CD8-positive, alpha-beta memory T cell (primary cell): ENCODE measurements around the gene EPYC. TPM values are rescaled to one million over a fixed set of nuclear protein-coding genes. Genes with fewer than 3 reads are reported as not detected.

Experiments used
- CTCF ChIA-PET: fragments of 350-600 bp; sonication (Branson Sonifier 250); formaldehyde crosslinking; loops from one replicate; lab custom pipeline; 2021; ENCODE audit warnings: antibody characterized with exemption; lab: Charles Lee
- POLR2A ChIA-PET: fragments of 350-600 bp; sonication (Branson Sonifier 250); formaldehyde crosslinking; loops from one replicate; lab custom pipeline; 2021; ENCODE audit warnings: antibody characterized with exemption; lab: Charles Lee
- DNase-seq, 5 donors: peaks; one replicate each; pipeline versions ENCODE4 v3.0.0 to v3.0.0-alpha.2; 2020 to 2022; ENCODE audit warnings: mixed read lengths in 1 of 5
- H3K27ac ChIP-seq: one replicate; pipeline ENCODE4 v1.7.0; 2013; ENCODE audit warnings: low read depth, mild to moderate bottlenecking, low read length, moderate library complexity
- H3K27me3 ChIP-seq: 2 replicates; pipeline ENCODE4 v1.7.0; 2013; ENCODE audit warnings: low read length, mild to moderate bottlenecking; ENCODE audit not compliant: insufficient read depth, poor library complexity, severe bottlenecking
- H3K36me3 ChIP-seq: 2 replicates; pipeline ENCODE4 v1.7.0; 2013; ENCODE audit warnings: mild to moderate bottlenecking, low read length, moderate library complexity; ENCODE audit not compliant: insufficient read depth
- H3K4me1 ChIP-seq: 2 replicates; pipeline ENCODE4 v1.7.0; 2013; ENCODE audit warnings: mild to moderate bottlenecking, low read length, moderate library complexity; ENCODE audit not compliant: insufficient read depth
- H3K4me3 ChIP-seq: 2 replicates; pipeline ENCODE4 v1.7.0; 2013; ENCODE audit warnings: mild to moderate bottlenecking, low read length
- H3K9me3 ChIP-seq: 2 replicates; pipeline ENCODE4 v1.7.0; 2013; ENCODE audit warnings: mild to moderate bottlenecking, low read length
- H3K27ac Mint-ChIP-seq, 8 donors: one replicate each; pipeline ENCODE4 v1.8.0; 2020 to 2021; ENCODE audit warnings: mixed read lengths in 8 of 8, mild to moderate bottlenecking in 6 of 8, inconsistent platforms in 3 of 8, moderate library complexity in 3 of 8
- H3K27me3 Mint-ChIP-seq, 2 donors: one replicate each; pipeline ENCODE4 v1.8.0; 2020 to 2021; ENCODE audit warnings: mixed read lengths in 2 of 2, mild to moderate bottlenecking in 1 of 2, moderate library complexity in 1 of 2
- H3K36me3 Mint-ChIP-seq, 3 donors: one replicate each; pipeline ENCODE4 v1.8.0; 2020 to 2021; ENCODE audit warnings: mixed read lengths in 3 of 3, inconsistent platforms in 1 of 3, mild to moderate bottlenecking in 1 of 3
- H3K4me1 Mint-ChIP-seq, 3 donors: one replicate each; pipeline ENCODE4 v1.8.0; 2020 to 2021; ENCODE audit warnings: mixed read lengths in 3 of 3, inconsistent platforms in 1 of 3, mild to moderate bottlenecking in 1 of 3
- H3K4me3 Mint-ChIP-seq, 7 donors: one replicate each; pipeline ENCODE4 v1.8.0; 2020 to 2021; ENCODE audit warnings: mixed read lengths in 7 of 7, mild to moderate bottlenecking in 6 of 7, moderate library complexity in 4 of 7, inconsistent platforms in 2 of 7
- H3K9me3 Mint-ChIP-seq, 5 donors: one replicate each; pipeline ENCODE4 v1.8.0; 2020 to 2022; ENCODE audit warnings: mixed read lengths in 5 of 5, mild to moderate bottlenecking in 3 of 5, moderate library complexity in 2 of 5, inconsistent platforms in 1 of 5
- polyA plus RNA-seq: library from polyadenylated mRNA; unstranded; fragments of 300-500 nt; fragmentation: Illumina TruSeq; gene quantifications from one replicate; pipeline ENCODE4 v1.2.3, GENCODE V29; 2021
- total RNA-seq, 2 experiments: library from RNA; stranded (reverse); gene quantifications; one replicate each; pipeline ENCODE4 v1.2.3, GENCODE V29; 2021

Gene EPYC, protein sequence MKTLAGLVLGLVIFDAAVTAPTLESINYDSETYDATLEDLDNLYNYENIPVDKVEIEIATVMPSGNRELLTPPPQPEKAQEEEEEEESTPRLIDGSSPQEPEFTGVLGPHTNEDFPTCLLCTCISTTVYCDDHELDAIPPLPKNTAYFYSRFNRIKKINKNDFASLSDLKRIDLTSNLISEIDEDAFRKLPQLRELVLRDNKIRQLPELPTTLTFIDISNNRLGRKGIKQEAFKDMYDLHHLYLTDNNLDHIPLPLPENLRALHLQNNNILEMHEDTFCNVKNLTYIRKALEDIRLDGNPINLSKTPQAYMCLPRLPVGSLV
- total RNA-seq, result not detected
- polyA plus RNA-seq, result not detected

GRCh38 chr12:91004872-91005271 is at the start of gene EPYC:
TSS of gene EPYC (minus strand) at chr12:91004972. CDS start at chr12:91002565, 2,407 bp downstream.
- H3K4me3 Mint-ChIP-seq, result no peak within 1 kb of the TSS
- Histone ChIP-seq H3K4me1 (no peaks in the 10 kb centered on the region), H3K27ac (no peak within 1 kb of the TSS), H3K4me3 (no peak within 1 kb of the TSS), H3K9me3 (no peaks in the 10 kb centered on the region), H3K36me3 (no peaks in the 10 kb centered on the region), H3K27me3 (no peaks in the 10 kb centered on the region)
- no peaks in the 10 kb centered on the region for H3K36me3 Mint-ChIP-seq
- H3K27me3 Mint-ChIP-seq, result no peaks in the 10 kb centered on the region
- no peak for DNase-seq
- peaks cover 0 to 10% (median 0%) of the 10 kb centered on the region in 3 donors for H3K4me1 Mint-ChIP-seq
- H3K9me3 Mint-ChIP-seq, result no peaks in the 10 kb centered on the region
- H3K27ac Mint-ChIP-seq, result no peak within 1 kb of the TSS
- ChIA-PET CTCF (no interaction called here), POLR2A (no interaction called here)

- H3K27me3 Mint-ChIP-seq, result no peaks in the 10 kb centered on the region
Measured at GRCh38 chr12:91053951-91054715, 49.4 kb upstream of the EPYC start.

DNA sequence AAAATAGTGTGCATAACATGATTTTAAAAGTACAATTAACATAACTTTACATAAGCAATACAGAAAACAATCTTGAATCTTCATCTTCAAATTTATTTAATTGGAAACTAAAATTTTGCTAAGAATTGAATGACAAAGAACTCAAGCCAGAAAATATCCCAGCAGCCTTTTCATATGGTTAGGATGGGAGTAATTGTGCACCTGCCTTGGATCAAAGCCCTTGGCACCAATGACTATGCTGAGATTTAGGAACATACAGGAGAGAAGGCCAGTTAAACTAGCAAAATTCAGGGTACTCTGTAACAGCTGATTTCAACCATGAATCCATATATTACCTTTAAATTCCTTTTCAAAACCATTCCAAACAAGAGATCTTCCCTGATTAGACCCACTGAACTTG is 47.3 kb upstream of the EPYC start:
- H3K9me3 ChIP-seq, result no peaks in the 10 kb centered on the region
- ChIA-PET POLR2A (no interaction called here), CTCF (no interaction called here)
- no peaks in the 10 kb centered on the region for H3K36me3 ChIP-seq
- Mint-ChIP-seq H3K36me3 (no peaks in the 10 kb centered on the region), H3K27me3 (no peaks in the 10 kb centered on the region), H3K27ac (no peak overlapping the region), H3K9me3 (peaks cover 0 to 4% (median 0%) of the 10 kb centered on the region in 5 donors), H3K4me3 (no peak overlapping the region), H3K4me1 (no peaks in the 10 kb centered on the region)
- no peak for DNase-seq
- no peaks in the 10 kb centered on the region for H3K4me1 ChIP-seq
- H3K27me3 ChIP-seq, result no peaks in the 10 kb centered on the region
- H3K4me3 ChIP-seq, result no peak overlapping the region
- no peak overlapping the region for H3K27ac ChIP-seq

More at GRCh38 chr12:91053951-91054715, 49.4 kb upstream of the EPYC start:
- Histone ChIP-seq H3K27ac (no peak overlapping the region), H3K4me3 (no peak overlapping the region), H3K27me3 (no peaks in the 10 kb centered on the region), H3K4me1 (no peaks in the 10 kb centered on the region), H3K36me3 (no peaks in the 10 kb centered on the region), H3K9me3 (no peaks in the 10 kb centered on the region)
- ChIA-PET CTCF (no interaction called here), POLR2A (no interaction called here)
- Mint-ChIP-seq H3K9me3 (peaks cover 0 to 4% (median 0%) of the 10 kb centered on the region in 5 donors), H3K27ac (no peak overlapping the region), H3K4me1 (no peaks in the 10 kb centered on the region), H3K4me3 (no peak overlapping the region), H3K36me3 (no peaks in the 10 kb centered on the region)
- no peak for DNase-seq

DNA sequence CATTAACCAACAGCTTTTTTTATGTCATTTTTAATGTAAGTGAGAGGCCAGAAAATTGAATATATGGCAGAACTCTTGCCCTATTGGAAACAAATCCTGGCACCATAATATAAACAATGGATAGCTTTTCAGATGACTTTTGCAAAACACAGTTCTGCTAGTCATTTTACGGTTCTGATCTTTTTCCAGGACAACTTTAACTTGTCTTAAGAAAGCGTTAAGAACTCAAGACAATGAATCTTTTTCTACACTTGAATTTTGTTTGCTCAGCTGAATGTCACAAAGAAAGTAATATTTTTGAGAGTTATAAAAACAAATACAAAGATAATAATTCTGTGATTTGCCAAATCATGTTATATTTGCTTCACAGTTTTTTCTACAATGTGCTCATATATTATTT is 39.8 kb upstream of the EPYC start:
- H3K9me3 Mint-ChIP-seq, result no peaks in the 10 kb centered on the region
- POLR2A ChIA-PET, result no interaction called here

DNA sequence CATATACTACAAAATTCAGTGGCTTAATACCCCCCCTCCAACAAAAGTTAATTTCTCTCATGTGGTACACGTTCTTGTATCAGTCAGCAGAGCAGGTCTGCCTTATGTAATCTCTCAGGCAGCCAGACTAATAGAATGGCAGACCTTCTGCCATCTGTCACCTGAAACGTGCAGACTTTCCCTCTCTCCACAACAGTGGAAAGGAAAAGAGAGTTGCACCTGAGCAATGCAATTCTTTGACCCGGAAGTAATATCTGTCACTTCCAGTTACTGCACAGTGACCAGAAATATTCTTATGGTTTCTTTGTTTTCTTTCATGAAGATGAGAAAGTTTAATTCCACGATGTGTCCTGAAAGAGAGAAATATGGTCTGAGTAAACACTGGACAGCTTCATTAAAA is 38.6 kb upstream of the EPYC start:
- Histone ChIP-seq H3K27me3 (no peaks in the 10 kb centered on the region), H3K9me3 (no peaks in the 10 kb centered on the region), H3K27ac (no peak overlapping the region), H3K4me1 (no peaks in the 10 kb centered on the region), H3K36me3 (no peaks in the 10 kb centered on the region), H3K4me3 (no peak overlapping the region)
- H3K4me3 Mint-ChIP-seq, result no peak overlapping the region
- H3K4me1 Mint-ChIP-seq, result no peaks in the 10 kb centered on the region
- ChIA-PET POLR2A (no interaction called here), CTCF (no interaction called here)
- no peak for DNase-seq
- H3K36me3 Mint-ChIP-seq, result no peaks in the 10 kb centered on the region
- H3K27me3 Mint-ChIP-seq, result no peaks in the 10 kb centered on the region
- no peak overlapping the region for H3K27ac Mint-ChIP-seq
- no peaks in the 10 kb centered on the region for H3K9me3 Mint-ChIP-seq

More for the DNA sequence above, 39.8 kb upstream of the EPYC start:
- H3K36me3 Mint-ChIP-seq, result no peaks in the 10 kb centered on the region
- no peaks in the 10 kb centered on the region for H3K4me1 Mint-ChIP-seq
- H3K9me3 ChIP-seq, result no peaks in the 10 kb centered on the region
- H3K4me3 Mint-ChIP-seq, result no peak overlapping the region
- CTCF ChIA-PET, result no interaction called here
- H3K27ac ChIP-seq, result no peak overlapping the region
- H3K27me3 ChIP-seq, result no peaks in the 10 kb centered on the region
- DNase-seq, result no peak
- H3K27me3 Mint-ChIP-seq, result no peaks in the 10 kb centered on the region
- H3K4me3 ChIP-seq, result no peak overlapping the region
- no peaks in the 10 kb centered on the region for H3K36me3 ChIP-seq
- H3K4me1 ChIP-seq, result no peaks in the 10 kb centered on the region
- H3K27ac Mint-ChIP-seq, result no peak overlapping the region

DNA sequence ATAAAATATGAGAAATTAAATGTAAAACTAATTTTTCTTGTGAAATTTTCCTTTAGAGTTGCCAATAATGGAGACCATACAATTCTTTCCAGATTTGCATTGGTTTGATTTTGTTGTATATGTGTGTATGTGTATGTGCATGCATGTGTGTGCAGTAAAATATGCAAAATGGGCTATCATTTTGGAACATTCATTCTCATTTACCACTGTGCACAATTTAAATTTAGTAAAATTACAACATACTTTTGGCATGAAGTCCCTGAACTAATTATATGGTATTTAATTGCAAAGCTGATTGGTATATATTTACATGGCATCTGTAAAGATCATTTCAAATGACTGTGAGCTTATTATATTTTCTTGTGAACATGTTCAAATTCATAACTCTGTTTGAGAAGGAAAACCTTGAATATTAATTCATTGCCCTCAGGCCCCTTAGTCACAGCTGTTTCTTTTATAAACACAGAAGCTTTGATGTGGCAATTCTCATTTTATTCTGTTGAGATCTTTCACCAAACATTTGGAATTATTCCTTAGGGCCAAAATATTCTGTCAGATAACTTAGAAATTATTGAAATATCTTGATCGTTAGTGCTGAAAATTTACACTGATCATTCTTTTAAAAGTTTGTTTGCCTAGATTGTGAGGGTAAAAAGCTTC is 35.5 kb upstream of the EPYC start:
- no peak overlapping the region for H3K27ac ChIP-seq
- no peak for DNase-seq
- H3K4me1 ChIP-seq, result no peaks in the 10 kb centered on the region
- no peaks in the 10 kb centered on the region for H3K9me3 Mint-ChIP-seq
- no peak overlapping the region for H3K4me3 Mint-ChIP-seq
- no peaks in the 10 kb centered on the region for H3K9me3 ChIP-seq
- ChIA-PET CTCF (no interaction called here), POLR2A (no interaction called here)
- no peak overlapping the region for H3K27ac Mint-ChIP-seq
- H3K36me3 Mint-ChIP-seq, result no peaks in the 10 kb centered on the region
- no peaks in the 10 kb centered on the region for H3K36me3 ChIP-seq
- H3K4me1 Mint-ChIP-seq, result no peaks in the 10 kb centered on the region
- no peaks in the 10 kb centered on the region for H3K27me3 Mint-ChIP-seq
- no peaks in the 10 kb centered on the region for H3K27me3 ChIP-seq
- no peak overlapping the region for H3K4me3 ChIP-seq

DNA sequence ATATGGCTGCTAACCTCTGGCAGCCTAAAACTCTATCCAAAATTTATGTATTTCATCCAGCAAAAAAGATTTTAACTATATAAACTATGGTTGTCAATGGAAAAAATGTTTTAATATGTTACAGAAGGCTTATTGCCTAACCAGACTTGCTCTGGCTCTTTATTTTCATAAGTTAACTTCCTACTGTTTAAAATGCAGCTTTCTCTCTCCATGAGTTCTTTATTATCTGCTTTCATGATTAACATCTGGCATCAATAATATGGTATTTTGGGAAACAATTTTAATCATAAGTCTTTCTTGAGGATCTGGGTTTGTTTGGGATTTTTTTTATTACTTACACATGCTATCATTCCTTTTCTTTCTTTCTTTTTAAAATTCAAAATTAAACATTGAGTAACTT is 32.5 kb upstream of the EPYC start:
- Histone ChIP-seq H3K27me3 (no peaks in the 10 kb centered on the region), H3K27ac (no peak overlapping the region), H3K36me3 (no peaks in the 10 kb centered on the region), H3K4me3 (no peak overlapping the region), H3K4me1 (no peaks in the 10 kb centered on the region), H3K9me3 (no peaks in the 10 kb centered on the region)
- no peak overlapping the region for H3K4me3 Mint-ChIP-seq
- H3K9me3 Mint-ChIP-seq, result no peaks in the 10 kb centered on the region
- H3K27ac Mint-ChIP-seq, result no peak overlapping the region
- CTCF ChIA-PET, result no interaction called here
- H3K27me3 Mint-ChIP-seq, result no peaks in the 10 kb centered on the region
- H3K4me1 Mint-ChIP-seq, result no peaks in the 10 kb centered on the region
- POLR2A ChIA-PET, result no interaction called here
- H3K36me3 Mint-ChIP-seq, result no peaks in the 10 kb centered on the region
- no peak for DNase-seq

- H3K4me3 Mint-ChIP-seq, result no peak overlapping the region
- no peaks in the 10 kb centered on the region for H3K9me3 Mint-ChIP-seq
- no peaks in the 10 kb centered on the region for H3K4me1 Mint-ChIP-seq
- Histone ChIP-seq H3K4me1 (no peaks in the 10 kb centered on the region), H3K4me3 (no peak overlapping the region), H3K27me3 (no peaks in the 10 kb centered on the region), H3K9me3 (no peaks in the 10 kb centered on the region), H3K36me3 (no peaks in the 10 kb centered on the region), H3K27ac (no peak overlapping the region)
- no peak overlapping the region for H3K27ac Mint-ChIP-seq
- DNase-seq, result no peak
- H3K36me3 Mint-ChIP-seq, result no peaks in the 10 kb centered on the region
- POLR2A ChIA-PET, result no interaction called here
- CTCF ChIA-PET, result no interaction called here
- H3K27me3 Mint-ChIP-seq, result no peaks in the 10 kb centered on the region
Measured at GRCh38 chr12:91033251-91033650, 28.5 kb upstream of the EPYC start.
